Measurements from ENCODE around the gene HOMER1.

The HOMER1 gene

DNA sequence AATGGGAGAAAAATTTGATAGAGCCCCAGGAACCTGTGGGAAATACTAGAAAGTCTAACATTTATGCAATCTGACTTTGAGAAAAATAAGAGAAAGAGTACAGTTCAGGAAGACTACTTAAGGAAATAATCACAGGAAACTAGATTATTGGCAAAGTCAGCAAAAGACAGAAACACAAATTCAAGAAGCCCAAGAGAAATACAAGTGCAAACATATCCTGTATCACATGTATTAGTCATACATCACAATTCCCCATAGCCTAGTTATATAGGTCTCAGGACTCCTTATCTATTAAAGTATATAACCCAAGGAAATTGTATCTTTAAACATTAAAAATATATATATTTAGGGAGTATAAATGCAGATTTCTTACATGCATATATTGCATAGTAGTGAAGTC is 100.8 kb downstream of the HOMER1 start:
- no peak overlapping the region for H3K4me3 ChIP-seq (ENCODE audit: low read depth, low read length)
- TF ChIP-seq, protein P1, sequence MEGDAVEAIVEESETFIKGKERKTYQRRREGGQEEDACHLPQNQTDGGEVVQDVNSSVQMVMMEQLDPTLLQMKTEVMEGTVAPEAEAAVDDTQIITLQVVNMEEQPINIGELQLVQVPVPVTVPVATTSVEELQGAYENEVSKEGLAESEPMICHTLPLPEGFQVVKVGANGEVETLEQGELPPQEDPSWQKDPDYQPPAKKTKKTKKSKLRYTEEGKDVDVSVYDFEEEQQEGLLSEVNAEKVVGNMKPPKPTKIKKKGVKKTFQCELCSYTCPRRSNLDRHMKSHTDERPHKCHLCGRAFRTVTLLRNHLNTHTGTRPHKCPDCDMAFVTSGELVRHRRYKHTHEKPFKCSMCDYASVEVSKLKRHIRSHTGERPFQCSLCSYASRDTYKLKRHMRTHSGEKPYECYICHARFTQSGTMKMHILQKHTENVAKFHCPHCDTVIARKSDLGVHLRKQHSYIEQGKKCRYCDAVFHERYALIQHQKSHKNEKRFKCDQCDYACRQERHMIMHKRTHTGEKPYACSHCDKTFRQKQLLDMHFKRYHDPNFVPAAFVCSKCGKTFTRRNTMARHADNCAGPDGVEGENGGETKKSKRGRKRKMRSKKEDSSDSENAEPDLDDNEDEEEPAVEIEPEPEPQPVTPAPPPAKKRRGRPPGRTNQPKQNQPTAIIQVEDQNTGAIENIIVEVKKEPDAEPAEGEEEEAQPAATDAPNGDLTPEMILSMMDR (IDR thresholded peaks at IDR 0.05; ENCODE audit: low read depth, low read length, missing control alignments), result no peak

GRCh38 chr5:79408028-79408427 is 105.9 kb downstream of the HOMER1 start:
- no peak overlapping the region for H3K4me3 ChIP-seq (ENCODE audit: low read depth, low read length)
- TF ChIP-seq, protein P1 (IDR thresholded peaks at IDR 0.05; ENCODE audit: low read depth, low read length, missing control alignments), result no peak
- DNase-seq (ENCODE audit: low read depth), result no peak

More for the DNA sequence above, 100.8 kb downstream of the HOMER1 start:
- DNase-seq (ENCODE audit: low read depth), result no peak

- H3K4me3 ChIP-seq (ENCODE audit: low read depth, low read length), result no peak overlapping the region
- TF ChIP-seq, protein P1 (IDR thresholded peaks at IDR 0.05; ENCODE audit: low read depth, low read length, missing control alignments), result no peak
- no peak for DNase-seq (ENCODE audit: low read depth)
These were observed 106.3 kb downstream of the HOMER1 start for GRCh38 chr5:79407591-79407990.

DNA sequence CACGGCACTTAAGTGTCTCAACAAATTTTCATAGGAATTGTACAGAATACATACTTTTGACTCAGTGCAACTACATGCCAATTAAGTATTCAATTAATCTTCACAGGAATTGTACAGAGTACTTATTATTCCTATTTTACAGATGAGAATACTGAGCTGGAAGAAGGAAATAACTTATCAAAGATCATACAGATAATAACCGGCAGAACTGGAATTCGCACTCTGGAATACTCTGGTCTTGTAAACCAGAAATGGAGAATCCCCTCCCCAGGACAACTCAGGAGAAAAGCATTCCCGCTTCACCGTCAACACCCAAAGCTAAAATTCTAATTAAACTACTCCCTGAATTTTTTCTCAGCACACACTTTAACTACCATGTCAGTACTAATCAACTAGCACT is 112.7 kb downstream of the HOMER1 start:
- TF ChIP-seq, protein P1 (IDR thresholded peaks at IDR 0.05; ENCODE audit: low read depth, low read length, missing control alignments), result no peak
- no peak overlapping the region for H3K4me3 ChIP-seq (ENCODE audit: low read depth, low read length)
- no peak for DNase-seq (ENCODE audit: low read depth)

GRCh38 chr5:79399046-79399445 is 114.9 kb downstream of the HOMER1 start:
- no peak overlapping the region for H3K4me3 ChIP-seq (ENCODE audit: low read depth, low read length)
- DNase-seq (ENCODE audit: low read depth), result no peak
- TF ChIP-seq, protein P1 (IDR thresholded peaks at IDR 0.05; ENCODE audit: low read depth, low read length, missing control alignments), result no peak

DNA sequence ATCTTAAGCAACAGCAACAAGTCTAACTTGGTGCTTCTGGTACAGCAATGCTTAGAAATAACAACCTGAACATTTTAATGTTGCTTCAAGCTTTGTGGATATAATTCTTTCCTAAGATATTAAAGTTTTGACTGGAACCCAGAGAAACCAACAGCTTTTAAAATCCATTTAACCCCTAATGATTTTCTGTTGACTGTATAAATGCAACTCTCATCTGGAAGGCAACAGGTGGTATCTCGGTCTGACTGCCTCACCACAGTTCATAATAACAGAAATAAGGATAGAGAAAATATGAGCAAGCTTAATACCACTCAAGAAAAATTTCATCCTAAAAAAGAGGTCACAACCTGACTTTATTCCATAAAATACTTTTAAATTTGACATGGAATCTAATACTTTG is 116.9 kb downstream of the HOMER1 start:
- TF ChIP-seq, protein P1 (IDR thresholded peaks at IDR 0.05; ENCODE audit: low read depth, low read length, missing control alignments), result no peak
- DNase-seq (ENCODE audit: low read depth), result no peak
- no peak overlapping the region for H3K4me3 ChIP-seq (ENCODE audit: low read depth, low read length)

DNA sequence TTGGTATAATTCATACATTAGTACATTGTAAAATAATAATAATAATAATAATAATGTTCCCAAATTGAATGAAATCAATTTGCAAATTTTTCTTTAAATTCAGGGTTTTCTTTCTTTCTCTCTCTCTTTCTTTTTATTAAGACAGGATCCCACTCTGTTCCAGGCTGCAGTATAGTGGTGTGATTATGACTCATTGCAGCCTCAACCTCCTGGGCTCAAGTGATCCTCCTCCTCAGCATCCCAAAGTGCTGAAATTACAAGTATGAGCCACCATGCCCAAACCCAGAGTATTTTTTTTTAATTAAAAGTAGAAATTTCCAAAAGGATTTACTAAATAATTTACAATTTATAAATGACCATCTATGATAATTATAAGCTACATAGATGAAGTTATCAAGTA is 117.7 kb downstream of the HOMER1 start:
- H3K4me3 ChIP-seq (ENCODE audit: low read depth, low read length), result no peak overlapping the region
- TF ChIP-seq, protein P1 (IDR thresholded peaks at IDR 0.05; ENCODE audit: low read depth, low read length, missing control alignments), result no peak
- DNase-seq (ENCODE audit: low read depth), result no peak
